HFFc6 (cell line): ENCODE results near the gene AFTPH. TPM values are rescaled to one million over a fixed set of nuclear protein-coding genes. Genes with fewer than 3 reads are reported as not detected.

Experiments
- DNase-seq: peaks from one replicate; pipeline ENCODE4 v3.0.0-alpha.2; 2018
- H3K27ac Mint-ChIP-seq: 2 replicates; pipeline ENCODE4 v1.8.0; 2020; ENCODE audit warnings: mild to moderate bottlenecking, mixed read lengths
- H3K27me3 Mint-ChIP-seq: 2 replicates; pipeline ENCODE4 v1.8.0; 2021; ENCODE audit warnings: mild to moderate bottlenecking, moderate library complexity, mixed read lengths; ENCODE audit not compliant: insufficient read depth
- H3K36me3 Mint-ChIP-seq: 2 replicates; pipeline ENCODE4 v1.8.0; 2021; ENCODE audit warnings: low read depth, mixed read lengths
- H3K4me1 Mint-ChIP-seq: 2 replicates; pipeline ENCODE4 v1.8.0; 2020; ENCODE audit warnings: low read depth, mixed read lengths
- H3K4me3 Mint-ChIP-seq: 2 replicates; pipeline ENCODE4 v1.8.0; 2020; ENCODE audit warnings: mild to moderate bottlenecking, moderate library complexity, mixed read lengths
- H3K9me3 Mint-ChIP-seq: 2 replicates; pipeline ENCODE4 v1.8.0; 2020; ENCODE audit warnings: mild to moderate bottlenecking, mixed read lengths
- total RNA-seq, 6 experiments: library from RNA; stranded (reverse); fragmentation: NEBNext Ultra II Directional; extraction: Animal tissue kit (Norgen Biotek cat#: 25700); gene quantifications; 2 replicates in 1 of 6; 3 replicates in 5 of 6; pipeline ENCODE4 v1.2.3, GENCODE V29; 2021
- TF ChIP-seq, protein P1 (sequence below): fragments of 200-600 bp; sonication (generic); IDR thresholded peaks from 2 replicates; pipeline ENCODE4 v1.5.0; 2021; ENCODE audit warnings: antibody characterized with exemption, mild to moderate bottlenecking

Gene AFTPH
- total RNA-seq, 6 experiments from 2014 or later, result 17.2 to 25.3 (median 19.3) TPM

DNA sequence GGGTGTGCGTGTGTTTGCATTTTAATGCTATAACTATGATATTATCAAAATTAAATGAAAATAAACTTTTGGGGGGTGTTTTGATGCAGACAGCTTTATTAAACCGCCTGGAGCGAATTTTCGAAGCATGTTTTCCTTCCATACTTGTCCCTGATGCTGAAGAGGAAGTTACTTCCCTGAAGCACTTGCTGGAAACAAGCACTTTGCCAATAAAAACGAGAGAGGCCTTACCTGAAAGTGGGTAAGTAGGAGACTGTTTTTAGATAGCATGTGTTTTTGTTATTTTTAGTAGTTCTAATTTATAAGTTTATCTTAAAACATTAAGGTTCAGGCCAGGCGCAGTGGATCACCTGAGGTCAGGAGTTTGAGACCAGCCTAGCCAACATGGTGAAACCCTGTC lies 43.3 kb downstream of the AFTPH start:
- Mint-ChIP-seq H3K36me3 (no peaks in the 10 kb centered on the region), H3K4me1 (no peaks in the 10 kb centered on the region), H3K9me3 (no peaks in the 10 kb centered on the region), H3K27me3 (no peaks in the 10 kb centered on the region), H3K27ac (no peak overlapping the region), H3K4me3 (no peak overlapping the region)
- TF ChIP-seq, protein P1, sequence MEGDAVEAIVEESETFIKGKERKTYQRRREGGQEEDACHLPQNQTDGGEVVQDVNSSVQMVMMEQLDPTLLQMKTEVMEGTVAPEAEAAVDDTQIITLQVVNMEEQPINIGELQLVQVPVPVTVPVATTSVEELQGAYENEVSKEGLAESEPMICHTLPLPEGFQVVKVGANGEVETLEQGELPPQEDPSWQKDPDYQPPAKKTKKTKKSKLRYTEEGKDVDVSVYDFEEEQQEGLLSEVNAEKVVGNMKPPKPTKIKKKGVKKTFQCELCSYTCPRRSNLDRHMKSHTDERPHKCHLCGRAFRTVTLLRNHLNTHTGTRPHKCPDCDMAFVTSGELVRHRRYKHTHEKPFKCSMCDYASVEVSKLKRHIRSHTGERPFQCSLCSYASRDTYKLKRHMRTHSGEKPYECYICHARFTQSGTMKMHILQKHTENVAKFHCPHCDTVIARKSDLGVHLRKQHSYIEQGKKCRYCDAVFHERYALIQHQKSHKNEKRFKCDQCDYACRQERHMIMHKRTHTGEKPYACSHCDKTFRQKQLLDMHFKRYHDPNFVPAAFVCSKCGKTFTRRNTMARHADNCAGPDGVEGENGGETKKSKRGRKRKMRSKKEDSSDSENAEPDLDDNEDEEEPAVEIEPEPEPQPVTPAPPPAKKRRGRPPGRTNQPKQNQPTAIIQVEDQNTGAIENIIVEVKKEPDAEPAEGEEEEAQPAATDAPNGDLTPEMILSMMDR, result no peak
- DNase-seq, result no peak

DNA sequence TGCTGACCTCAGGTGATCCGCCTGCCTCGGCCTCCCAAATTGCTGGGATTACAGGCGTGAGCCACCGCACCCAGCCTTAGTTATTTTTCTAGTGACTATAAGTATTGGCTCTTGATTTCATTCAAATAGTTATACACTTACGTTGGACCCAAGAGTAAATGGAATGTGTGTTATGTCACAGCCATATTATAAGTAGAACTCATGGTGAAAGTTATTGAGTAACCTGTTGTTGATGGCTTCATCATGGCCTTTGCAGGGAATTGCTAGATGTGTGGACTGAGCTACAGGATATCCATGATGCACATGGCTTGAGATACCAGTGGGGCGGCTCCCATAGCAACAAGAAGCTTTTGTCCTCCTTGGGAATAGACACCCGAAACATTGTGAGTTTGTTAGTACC lies 44.7 kb downstream of the AFTPH start:
- no peak for DNase-seq
- no peaks in the 10 kb centered on the region for H3K27me3 Mint-ChIP-seq

DNA sequence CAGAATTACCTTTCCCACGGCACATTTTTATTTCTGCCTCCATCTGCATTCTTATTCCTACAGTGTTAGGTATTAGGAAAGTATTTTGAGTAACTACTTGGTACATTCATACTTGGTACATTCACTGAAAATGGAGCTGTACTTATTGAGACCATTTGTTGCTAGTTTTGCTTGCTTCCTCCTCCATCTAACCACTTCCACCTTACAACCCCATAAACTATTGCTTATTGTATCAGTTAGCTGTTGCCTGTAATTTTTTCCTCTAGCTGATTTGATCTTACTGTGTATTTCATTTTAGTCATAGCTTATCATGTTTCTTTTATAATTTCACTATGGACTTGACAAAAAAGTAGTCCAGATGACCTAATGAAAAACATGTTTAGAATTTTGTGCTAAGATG lies 50.7 kb downstream of the AFTPH start:
- no peak for DNase-seq
- TF ChIP-seq, protein P1, result no peak
- Mint-ChIP-seq H3K4me1 (no peaks in the 10 kb centered on the region), H3K27me3 (no peaks in the 10 kb centered on the region), H3K4me3 (no peak overlapping the region), H3K9me3 (no peaks in the 10 kb centered on the region), H3K36me3 (0 out of 2 replicates have a peak, but pooled peaks cover 4% of the 10 kb centered on the region), H3K27ac (no peak overlapping the region)

More for the DNA sequence above, 44.7 kb downstream of the AFTPH start:
- H3K4me1 Mint-ChIP-seq, result no peaks in the 10 kb centered on the region
- no peaks in the 10 kb centered on the region for H3K9me3 Mint-ChIP-seq
- TF ChIP-seq, protein P1, result no peak
- H3K36me3 Mint-ChIP-seq, result no peaks in the 10 kb centered on the region
- H3K27ac Mint-ChIP-seq, result no peak overlapping the region
- H3K4me3 Mint-ChIP-seq, result no peak overlapping the region

DNA sequence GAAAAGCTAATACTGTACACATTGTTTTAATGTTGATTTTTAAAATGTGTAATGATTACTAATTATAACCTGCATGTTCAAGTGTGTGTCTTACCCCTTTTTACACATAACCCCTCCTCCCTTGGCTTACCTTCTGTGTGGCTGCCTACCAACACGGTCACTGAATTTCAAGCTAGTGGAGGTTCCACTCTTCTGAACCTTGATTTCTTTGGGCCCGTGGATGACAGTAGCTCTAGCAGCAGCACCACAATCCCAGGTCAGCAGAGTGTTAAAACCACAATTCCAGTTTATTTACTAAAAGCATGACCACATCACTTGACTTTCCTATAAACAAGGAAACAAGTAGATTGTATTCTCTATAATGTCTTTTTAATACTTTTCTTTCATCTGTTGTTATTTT lies 56.9 kb downstream of the AFTPH start:
- no peak for DNase-seq

DNA sequence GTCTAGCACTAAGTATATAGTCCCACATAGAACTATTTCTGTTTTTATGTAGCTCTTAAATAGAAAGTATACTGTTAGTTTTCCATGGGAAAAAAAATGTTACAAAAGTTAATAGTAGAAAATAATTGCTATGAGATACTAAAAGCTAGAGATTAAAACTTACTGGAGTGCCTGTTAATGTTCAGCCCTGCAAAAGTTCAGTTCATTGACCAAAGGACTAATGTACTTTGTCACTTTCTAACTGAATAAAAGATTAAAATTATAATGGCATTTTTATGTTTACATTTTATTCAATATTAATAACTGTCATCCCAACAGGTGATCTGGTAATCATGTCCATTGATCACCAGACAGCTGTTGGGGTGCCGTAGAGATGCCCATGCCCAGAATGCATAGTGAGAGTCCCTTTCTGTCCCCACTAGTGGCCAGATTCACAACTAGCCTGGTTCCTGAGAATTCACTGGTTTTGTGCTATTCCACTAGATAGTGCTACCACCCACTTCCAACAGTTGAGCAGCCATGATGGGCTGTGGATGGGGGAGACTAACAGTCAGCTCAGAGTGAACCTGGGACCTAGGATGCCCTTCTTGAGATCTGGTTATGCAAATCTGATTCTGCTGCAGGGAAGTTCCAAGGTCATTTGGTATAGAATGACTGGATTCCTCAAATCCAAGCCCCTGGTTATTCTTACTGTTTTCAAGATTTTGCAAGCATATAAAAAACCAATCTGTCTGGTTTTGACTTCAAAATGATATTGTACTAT lies 57.8 kb downstream of the AFTPH start:
- Mint-ChIP-seq H3K4me1 (no peaks in the 10 kb centered on the region; the same call in 1 of the 2 replicates), H3K9me3 (no peaks in the 10 kb centered on the region), H3K27ac (no peak overlapping the region), H3K4me3 (no peak overlapping the region), H3K27me3 (no peaks in the 10 kb centered on the region), H3K36me3 (0 out of 2 replicates have a peak, but pooled peaks cover 4% of the 10 kb centered on the region)
- no peak for DNase-seq
- TF ChIP-seq, protein P1, result no peak

More for the DNA sequence above, 56.9 kb downstream of the AFTPH start:
- no peak overlapping the region for H3K4me3 Mint-ChIP-seq
- no peaks in the 10 kb centered on the region for H3K4me1 Mint-ChIP-seq
- TF ChIP-seq, protein P1, result no peak
- no peaks in the 10 kb centered on the region for H3K9me3 Mint-ChIP-seq
- H3K27me3 Mint-ChIP-seq, result no peaks in the 10 kb centered on the region
- 0 out of 2 replicates have a peak, but pooled peaks cover 4% of the 10 kb centered on the region for H3K36me3 Mint-ChIP-seq
- H3K27ac Mint-ChIP-seq, result no peak overlapping the region
